GM21367 (cell line): ENCODE results near the gene ENG.
"Not testable (repeated sequence)": the region's sequence is repeated elsewhere in the genome, so short reads cannot be mapped to it uniquely, and the experiment has no call there.

ENCODE experiments used
- ATAC-seq: cut with Tn5 transposase; IDR thresholded peaks from one replicate; pipeline ENCODE4 v1.9.1; 2021; ENCODE audit not compliant: unreplicated experiment

Gene ENG

DNA sequence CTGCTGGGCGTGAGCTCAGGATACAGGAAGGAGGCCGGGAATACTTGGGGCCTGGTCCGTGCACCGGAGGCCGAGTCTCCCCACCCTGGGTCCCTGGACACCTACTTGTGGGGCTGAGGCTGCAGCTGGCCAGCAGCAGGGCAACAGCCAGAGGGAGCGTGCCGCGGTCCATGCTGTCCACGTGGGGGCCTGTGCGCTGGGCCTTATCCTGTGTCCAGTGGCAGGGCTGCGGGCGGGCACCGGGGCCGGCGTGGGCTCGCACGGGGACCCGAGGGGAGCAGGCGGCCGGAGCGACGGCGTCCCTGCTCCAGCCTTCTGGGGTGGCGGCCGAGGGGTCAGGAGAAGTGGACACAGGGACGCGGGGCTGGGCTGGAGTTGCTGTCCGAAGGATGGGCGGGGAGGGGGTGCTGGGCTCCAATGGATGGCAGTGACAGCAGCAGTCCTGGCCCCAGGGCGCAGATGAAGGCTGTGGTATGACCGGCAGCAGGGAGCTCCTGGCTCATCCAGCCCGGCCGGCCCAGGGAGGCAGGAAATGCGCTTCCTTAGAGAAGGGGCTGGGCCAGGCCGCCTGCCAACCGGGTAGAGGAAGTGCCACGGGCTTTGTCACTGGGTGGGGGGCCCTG, at the start of gene ENG:
Gene ENG (minus strand): TSS at position 475 of the 623 bp plus-strand sequence. CDS start 303 bp downstream, at position 172.
- no peak for ATAC-seq

DNA sequence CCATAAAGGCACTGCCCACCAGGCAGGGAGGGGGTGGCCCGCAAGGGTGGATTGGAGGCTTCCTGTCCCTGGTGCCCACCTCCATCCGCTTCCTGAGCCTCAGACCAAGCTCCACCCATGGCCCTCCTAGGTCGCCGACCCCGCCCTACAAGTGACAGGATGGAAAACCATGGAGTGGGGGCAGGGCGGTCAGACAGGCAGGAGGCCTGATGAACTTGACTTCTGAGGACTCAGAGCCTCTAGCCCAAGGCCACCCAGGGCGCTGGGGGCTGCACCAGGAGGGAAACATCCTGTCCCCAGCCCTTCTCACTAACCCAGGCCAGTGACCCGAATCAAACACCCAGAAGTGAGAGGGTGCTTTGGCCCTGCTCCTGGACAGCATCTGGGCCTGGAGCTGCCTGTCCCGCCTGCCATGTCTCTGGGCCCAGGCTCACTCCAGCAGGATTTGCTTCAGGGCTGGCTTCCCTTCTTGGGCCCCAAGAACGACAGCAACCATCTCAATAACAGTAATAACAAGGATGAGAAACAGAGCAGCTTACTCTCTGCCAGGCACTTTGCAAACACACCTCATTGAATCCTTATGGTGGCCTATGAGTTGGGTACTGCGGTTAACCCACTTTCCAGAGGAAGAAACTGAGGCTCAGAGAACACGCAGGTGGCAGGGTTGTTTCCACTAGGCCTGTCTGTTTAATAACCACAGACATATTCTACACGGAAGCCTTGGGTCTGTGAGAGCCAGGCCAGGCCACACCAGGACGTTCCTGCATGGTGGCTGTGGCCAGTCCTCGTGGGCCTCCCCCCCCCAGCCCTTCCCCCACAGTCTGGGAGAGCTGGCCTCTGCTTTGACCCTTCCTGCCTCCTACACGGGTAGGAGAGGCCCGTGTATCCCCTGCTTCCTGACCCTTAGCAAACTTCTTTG, 49.4 kb upstream of the ENG start:
- no peak for ATAC-seq

- ATAC-seq, result peak; percentile 58
Observed at GRCh38 chr9:127899128-127899943, 44.9 kb upstream of the ENG start, which contains the start of gene ST6GALNAC6. TSS of gene ST6GALNAC6 (minus strand) at chr9:127899603. CDS start at chr9:127897981, 1,622 bp downstream.

DNA sequence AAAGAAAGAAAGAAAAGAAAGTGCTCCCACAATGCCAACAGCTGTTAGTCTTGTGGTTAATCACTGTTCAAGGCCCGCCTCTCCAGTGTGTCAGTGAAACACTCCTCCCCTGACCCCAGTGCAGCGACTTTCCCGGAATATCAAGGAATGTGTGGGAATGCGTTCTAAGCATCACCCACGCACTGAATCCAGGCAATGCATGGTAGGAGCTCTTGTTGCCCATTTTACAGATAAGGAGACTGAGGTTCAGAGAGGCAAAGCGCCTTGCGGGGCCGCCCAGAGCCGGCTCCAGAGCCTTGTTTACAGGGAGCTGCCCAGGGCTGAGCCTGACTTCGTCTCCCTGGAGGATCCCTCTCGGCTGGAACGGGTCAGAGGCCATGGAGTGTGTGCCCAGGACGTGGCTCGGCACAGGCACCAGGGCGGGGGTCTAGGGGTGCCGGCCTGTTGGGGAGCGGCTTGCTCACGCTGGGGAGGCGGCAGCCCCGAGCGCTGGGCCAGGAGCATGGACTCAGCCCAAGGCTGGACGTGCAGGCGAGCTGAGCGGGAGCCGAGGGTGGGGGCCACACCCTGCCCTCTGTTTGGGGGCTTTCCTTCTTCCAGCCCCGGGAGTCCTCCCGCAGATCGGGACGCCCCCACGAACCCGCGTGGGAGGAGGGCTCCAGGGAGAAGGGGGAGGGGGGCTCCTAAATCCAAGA, 44.1 kb upstream of the ENG start:
- ATAC-seq, result no peak

- ATAC-seq, result no peak
Observed at GRCh38 chr9:127897193-127897692, 42.8 kb upstream of the ENG start.

GRCh38 chr9:127896395-127897192, 42.1 kb upstream of the ENG start:
- ATAC-seq, result no peak

DNA sequence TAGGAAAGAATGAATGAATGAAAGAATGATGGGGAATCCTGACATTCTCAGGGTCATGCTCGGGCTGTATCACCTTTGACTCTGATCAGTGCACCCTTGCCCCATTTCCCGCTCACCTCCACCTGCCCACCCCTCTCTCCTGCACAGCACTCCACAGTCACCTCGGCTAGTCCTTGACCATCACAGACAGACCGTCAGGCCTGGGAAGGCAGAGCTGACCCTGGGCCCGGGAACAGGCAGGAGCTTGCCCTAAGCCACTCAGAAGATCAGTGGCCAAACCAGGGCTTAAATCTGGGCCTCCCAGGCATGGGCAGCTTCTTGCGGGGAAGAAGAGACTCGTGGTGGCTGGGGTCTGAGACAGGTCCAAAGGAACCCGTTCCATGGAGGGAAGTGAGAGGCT, 41.4 kb upstream of the ENG start:
- no peak for ATAC-seq

DNA sequence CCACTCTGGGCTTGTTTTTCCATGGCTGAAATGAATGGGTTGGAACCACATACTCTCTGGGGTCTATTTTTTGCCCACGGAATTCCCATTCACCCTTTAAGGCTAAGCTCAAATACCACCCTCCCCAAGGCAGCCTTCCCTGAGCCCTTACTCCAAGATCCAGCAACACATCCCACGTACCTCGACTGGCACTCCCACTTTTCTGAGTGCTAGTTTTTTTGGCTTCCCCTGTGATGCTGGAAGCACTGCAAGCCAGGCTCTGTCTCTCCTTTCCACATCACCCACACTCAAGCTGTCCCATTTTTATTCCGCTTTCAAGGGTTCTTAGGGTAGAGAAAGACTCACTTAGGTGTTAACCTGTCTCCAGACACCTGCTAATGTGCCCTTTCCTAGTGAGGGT, 38.9 kb upstream of the ENG start:
- no peak for ATAC-seq

GRCh38 chr9:127892831-127893230, 38.4 kb upstream of the ENG start:
- no peak for ATAC-seq

DNA sequence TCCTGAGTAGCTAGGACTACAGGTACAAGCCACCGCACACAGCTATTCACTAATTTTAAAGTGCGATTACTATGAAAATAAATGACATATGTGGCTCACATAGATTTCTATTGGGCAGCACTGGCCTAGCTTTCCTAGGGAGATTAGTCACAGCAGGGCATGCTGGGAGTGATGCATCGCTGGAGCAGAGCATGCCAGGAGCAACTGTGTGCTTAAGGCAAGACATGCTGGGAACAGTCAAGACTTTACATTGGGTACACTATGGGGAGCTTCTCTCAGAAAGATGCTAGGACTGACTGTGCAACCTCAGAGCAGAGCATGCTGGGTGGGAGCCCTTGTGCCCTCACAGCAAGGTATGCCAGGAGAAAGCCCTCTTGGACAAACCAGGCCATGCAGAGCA, 35.6 kb upstream of the ENG start:
- ATAC-seq, result no peak

- no peak for ATAC-seq
Observed at GRCh38 chr9:127887792-127888191, 33.3 kb upstream of the ENG start.

- no peak for ATAC-seq
Observed at GRCh38 chr9:127886401-127886972, 32.0 kb upstream of the ENG start.

GRCh38 chr9:127885508-127886281, 31.2 kb upstream of the ENG start:
- no peak for ATAC-seq

GRCh38 chr9:127884976-127885490, 30.6 kb upstream of the ENG start:
- no peak for ATAC-seq

GRCh38 chr9:127884427-127884911, 30.0 kb upstream of the ENG start:
- ATAC-seq, result no peak

- no peak for ATAC-seq
Observed at GRCh38 chr9:127883959-127884358, 29.5 kb upstream of the ENG start.

DNA sequence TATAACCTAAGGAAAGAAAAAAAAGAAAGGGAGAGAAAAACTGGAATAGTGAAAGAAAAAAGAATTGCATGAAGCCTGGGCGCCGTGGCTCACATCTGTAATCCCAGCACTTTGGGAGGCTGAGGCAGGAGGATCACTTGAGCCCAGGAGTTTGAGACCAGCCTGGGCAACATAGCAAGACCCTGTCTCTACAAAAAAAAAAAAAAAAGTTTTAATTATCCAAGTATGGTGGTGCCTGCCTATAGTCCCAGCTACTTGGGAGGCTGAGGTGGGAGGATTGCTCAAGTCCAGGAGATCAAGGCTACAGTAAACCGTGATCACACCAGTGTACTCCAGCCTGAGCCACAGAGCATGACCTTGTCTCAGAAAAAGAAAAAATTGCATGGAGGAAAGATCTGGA, 27.3 kb upstream of the ENG start:
- not testable (repeated sequence) for ATAC-seq

- no peak for ATAC-seq
Observed at GRCh38 chr9:127880143-127880542, 25.7 kb upstream of the ENG start.
